AG10803 (cell line): ENCODE measurements around the gene NNAT.

ENCODE experiments used
- DNase-seq: peaks from one replicate; pipeline ENCODE4 v3.0.0; 2010; ENCODE audit warnings: low read depth
- H3K4me3 ChIP-seq: 2 replicates; pipeline ENCODE4 v1.5.1; 2011; ENCODE audit warnings: mild to moderate bottlenecking, low read length, control low read depth
- CTCF ChIP-seq: conservative IDR thresholded peaks from 2 replicates; pipeline ENCODE4 v1.5.1; 2011; ENCODE audit warnings: mild to moderate bottlenecking, low read length, control low read depth, inconsistent platforms

Gene NNAT

GRCh38 chr20:37564388-37565133 is 43.5 kb downstream of the NNAT start:
- no peak overlapping the region for H3K4me3 ChIP-seq
- TF ChIP-seq CTCF, result peak; percentile 76

GRCh38 chr20:37565134-37565811 is 44.2 kb downstream of the NNAT start:
- no peak for DNase-seq
- TF ChIP-seq CTCF, result no peak
- H3K4me3 ChIP-seq, result no peak overlapping the region

More at GRCh38 chr20:37564388-37565133, 43.5 kb downstream of the NNAT start:
- peak; percentile 6 for DNase-seq

- no peak for DNase-seq
- TF ChIP-seq CTCF, result no peak
- H3K4me3 ChIP-seq, result no peak overlapping the region
Observed at GRCh38 chr20:37566590-37567330, 45.7 kb downstream of the NNAT start.

GRCh38 chr20:37567331-37567665 is 46.2 kb downstream of the NNAT start:
- no peak overlapping the region for H3K4me3 ChIP-seq
- no peak for DNase-seq
- no peak for TF ChIP-seq CTCF

GRCh38 chr20:37567671-37568588 is 46.9 kb downstream of the NNAT start:
- no peak for DNase-seq
- H3K4me3 ChIP-seq, result no peak overlapping the region

More at GRCh38 chr20:37567671-37568588, 46.9 kb downstream of the NNAT start:
- no peak for TF ChIP-seq CTCF
